Measurements from ENCODE around the gene ADGRB3. TPM values are rescaled to one million over a fixed set of nuclear protein-coding genes. Genes with fewer than 3 reads are reported as not detected.
"Not testable (repeated sequence)": the region's sequence is repeated elsewhere in the genome, so short reads cannot be mapped to it uniquely, and the experiment has no call there.

Gene ADGRB3
- total RNA-seq, 1 donor from 2014 or later = not detected

GRCh38 chr6:69416776-69417175 is 781.7 kb downstream of the ADGRB3 start:
- intact Hi-C loops (cut with micrococcal nuclease) = no loop called here

- intact Hi-C loops (cut with micrococcal nuclease) = no loop called here
Observed at GRCh38 chr6:69421269-69421668, 786.2 kb downstream of the ADGRB3 start.

- intact Hi-C loops (cut with micrococcal nuclease) = no loop called here
Observed at GRCh38 chr6:69422020-69422419, 786.9 kb downstream of the ADGRB3 start.

GRCh38 chr6:69422475-69422874 is 787.4 kb downstream of the ADGRB3 start:
- intact Hi-C loops (cut with micrococcal nuclease) = no loop called here

- intact Hi-C loops (cut with micrococcal nuclease) = no loop called here
Observed at GRCh38 chr6:69423785-69424184, 788.7 kb downstream of the ADGRB3 start.

GRCh38 chr6:69424581-69424980 is 789.5 kb downstream of the ADGRB3 start:
- intact Hi-C loops (cut with micrococcal nuclease) = no loop called here

GRCh38 chr6:69427882-69428281 is 792.8 kb downstream of the ADGRB3 start:
- intact Hi-C loops (cut with micrococcal nuclease) = no loop called here

GRCh38 chr6:69432168-69432567 is 797.1 kb downstream of the ADGRB3 start:
- intact Hi-C loops (cut with micrococcal nuclease) = not testable (repeated sequence)

GRCh38 chr6:69433116-69433515 is 798.0 kb downstream of the ADGRB3 start:
- intact Hi-C loops (cut with micrococcal nuclease) = not testable (repeated sequence)

- intact Hi-C loops (cut with micrococcal nuclease) = no loop called here
Observed at GRCh38 chr6:69438113-69438512, 803.0 kb downstream of the ADGRB3 start.
